IMR-90 (cell line): ENCODE data around the gene DUSP14. TPM values are rescaled to one million over a fixed set of nuclear protein-coding genes. Genes with fewer than 3 reads are reported as not detected.

ENCODE experiments used
- ATAC-seq: fragments of 200-7000 bp; cut with Tn5 transposase; 2 replicates; pipeline ENCODE4 v1.9.1; 2020; ENCODE audit warnings: low read depth, mild to moderate bottlenecking, moderate library complexity
- BruUV-seq: library from RNA; stranded (reverse); fragments of 400-500 nt; replicated peaks from 2 replicates; lab custom pipeline; 2021; lab: Mats Ljungman, UMichigan
- CTCF ChIA-PET: fragments of 300-600 bp; formaldehyde crosslinking; extraction: SDS; loops from one replicate; lab custom pipeline; 2021; ENCODE audit warnings: antibody characterized with exemption; lab: Yijun Ruan, JAX
- POLR2A ChIA-PET: fragments of 300-600 bp; sonication (Branson Sonifier 250); formaldehyde crosslinking; loops from one replicate; lab custom pipeline; 2022; ENCODE audit warnings: antibody characterized with exemption; ENCODE audit not compliant: unreplicated experiment; lab: Charles Lee
- DNase-seq: peaks from one replicate; pipeline ENCODE4 v3.0.0; 2013
- H2AFZ ChIP-seq: replicated peaks from 2 replicates; pipeline ENCODE3; 2013; ENCODE audit warnings: low read length, mild to moderate bottlenecking; ENCODE audit not compliant: poor library complexity
- H2AK5ac ChIP-seq: 2 replicates; pipeline ENCODE4 v1.6.1; 2013; ENCODE audit warnings: low read depth, low read length, inconsistent platforms
- H2AK9ac ChIP-seq: replicated peaks from 2 replicates; pipeline ENCODE3; 2013; ENCODE audit warnings: mild to moderate bottlenecking, low read depth, low read length, moderate library complexity; ENCODE audit not compliant: poor library complexity
- H2BK120ac ChIP-seq: 2 replicates; pipeline ENCODE4 v1.6.1; 2013; ENCODE audit warnings: low read depth, low read length, inconsistent platforms
- H2BK15ac ChIP-seq: 3 replicates; pipeline ENCODE4 v1.6.1; 2013; ENCODE audit warnings: low read depth, low read length, inconsistent platforms
- H2BK20ac ChIP-seq: 2 replicates; pipeline ENCODE4 v1.6.1; 2013; ENCODE audit warnings: low read depth, mild to moderate bottlenecking, inconsistent platforms, low read length, moderate library complexity
- H2BK5ac ChIP-seq: 2 replicates; pipeline ENCODE4 v1.6.1; 2013; ENCODE audit warnings: mild to moderate bottlenecking, low read depth, low read length, inconsistent platforms; ENCODE audit not compliant: poor library complexity, severe bottlenecking
- H3K14ac ChIP-seq: replicated peaks from 2 replicates; pipeline ENCODE4 v1.6.1; 2013; ENCODE audit warnings: low read depth, low read length, inconsistent platforms
- H3K18ac ChIP-seq: 2 replicates; pipeline ENCODE4 v1.6.1; 2013; ENCODE audit warnings: low read depth, low read length, control low read depth
- H3K23ac ChIP-seq: 2 replicates; pipeline ENCODE4 v1.6.1; 2013; ENCODE audit warnings: low read depth, low read length, inconsistent platforms
- H3K27ac ChIP-seq: 2 replicates; pipeline ENCODE4 v1.5.1; 2013; ENCODE audit warnings: mild to moderate bottlenecking, control low read depth, low read length; ENCODE audit not compliant: insufficient read depth
- H3K27me3 ChIP-seq: 2 replicates; pipeline ENCODE4 v1.6.1; 2013; ENCODE audit warnings: low read length; ENCODE audit not compliant: control insufficient read depth, insufficient read depth
- H3K36me3 ChIP-seq: 2 replicates; pipeline ENCODE4 v1.6.1; 2013; ENCODE audit warnings: low read length, mixed read lengths; ENCODE audit not compliant: control insufficient read depth, insufficient read depth
- H3K4ac ChIP-seq: 2 replicates; pipeline ENCODE4 v1.6.1; 2013; ENCODE audit warnings: low read depth, low read length, inconsistent platforms
- H3K4me1 ChIP-seq: 2 replicates; pipeline ENCODE4 v1.6.1; 2013; ENCODE audit warnings: low read length, mixed read lengths; ENCODE audit not compliant: control insufficient read depth, insufficient read depth
- H3K4me2 ChIP-seq: 2 replicates; pipeline ENCODE4 v1.6.1; 2013; ENCODE audit warnings: low read depth, mild to moderate bottlenecking, control low read depth, low read length, moderate library complexity
- H3K4me3 ChIP-seq: 2 replicates; pipeline ENCODE4 v1.5.1; 2013; ENCODE audit warnings: low read depth, mild to moderate bottlenecking, control low read depth, low read length, moderate library complexity; ENCODE audit not compliant: insufficient read depth
- H3K56ac ChIP-seq: 2 replicates; pipeline ENCODE4 v1.6.1; 2013; ENCODE audit warnings: low read length, inconsistent platforms; ENCODE audit not compliant: insufficient read depth; ENCODE audit errors: extremely low read depth
- H3K79me1 ChIP-seq, 2 experiments: 2 replicates each; pipeline ENCODE4 v1.6.1; 2013; ENCODE audit warnings: low read length in 2 of 2, inconsistent platforms in 1 of 2, low read depth in 1 of 2
- H3K9ac ChIP-seq: 2 replicates; pipeline ENCODE4 v1.6.1; 2013; ENCODE audit warnings: low read depth, low read length, control low read depth
- H3K9me1 ChIP-seq: 2 replicates; pipeline ENCODE4 v1.6.1; 2013; ENCODE audit warnings: low read length, inconsistent platforms; ENCODE audit not compliant: insufficient read depth
- H3K9me3 ChIP-seq: 2 replicates; pipeline ENCODE4 v1.6.1; 2013; ENCODE audit warnings: low read length; ENCODE audit not compliant: control insufficient read depth, insufficient read depth
- H4K20me1 ChIP-seq: 2 replicates; pipeline ENCODE4 v1.6.1; 2013; ENCODE audit warnings: low read length, inconsistent platforms; ENCODE audit not compliant: insufficient read depth
- H4K5ac ChIP-seq: 2 replicates; pipeline ENCODE4 v1.6.1; 2013; ENCODE audit warnings: mild to moderate bottlenecking, low read depth, low read length, control low read depth
- H4K8ac ChIP-seq, 2 experiments: 2 replicates each; pipeline ENCODE4 v1.6.1; 2013; ENCODE audit warnings: low read depth in 2 of 2, low read length in 2 of 2, control low read depth in 1 of 2, inconsistent platforms in 1 of 2
- H4K91ac ChIP-seq: 2 replicates; pipeline ENCODE4 v1.6.1; 2013; ENCODE audit warnings: low read depth, low read length, inconsistent platforms; ENCODE audit not compliant: insufficient read depth
- CEBPB ChIP-seq: IDR thresholded peaks from 2 replicates; pipeline ENCODE4 v1.6.1; 2012; ENCODE audit warnings: low read depth, low read length, improper control_type of control experiment
- CHD1 ChIP-seq: IDR thresholded peaks from 2 replicates; pipeline ENCODE4 v1.6.1; 2012; ENCODE audit warnings: low read depth, low read length, improper control_type of control experiment
- CTCF ChIP-seq: conservative IDR thresholded peaks from 2 replicates; pipeline ENCODE4 v1.5.1; 2012; ENCODE audit warnings: mild to moderate bottlenecking, low read depth, low read length, improper control_type of control experiment
- ELK1 ChIP-seq: fragments of 150-350 bp; IDR thresholded peaks from 2 replicates; pipeline ENCODE4 v1.6.1; 2016; ENCODE audit warnings: low read depth, mild to moderate bottlenecking, low read length, moderate library complexity, borderline replicate concordance
- MAFK ChIP-seq: IDR thresholded peaks from 2 replicates; pipeline ENCODE4 v1.6.1; 2012; ENCODE audit warnings: low read depth, low read length, improper control_type of control experiment
- MAZ ChIP-seq: IDR thresholded peaks from 2 replicates; pipeline ENCODE4 v1.6.1; 2012; ENCODE audit warnings: low read depth, mild to moderate bottlenecking, low read length, improper control_type of control experiment, moderate library complexity, borderline replicate concordance
- MXI1 ChIP-seq: IDR thresholded peaks from 2 replicates; pipeline ENCODE4 v1.6.1; 2012; ENCODE audit warnings: low read depth, mild to moderate bottlenecking, low read length, moderate library complexity, borderline replicate concordance
- NFE2L2 ChIP-seq: fragments of 150-350 bp; IDR thresholded peaks from 2 replicates; pipeline ENCODE4 v1.6.1; 2016; ENCODE audit warnings: low read depth, mild to moderate bottlenecking, low read length
- POLR2A ChIP-seq: IDR thresholded peaks from 2 replicates; pipeline ENCODE4 v1.6.1; 2012; ENCODE audit warnings: mild to moderate bottlenecking, low read depth, low read length
- RFX5 ChIP-seq: IDR thresholded peaks from 2 replicates; pipeline ENCODE4 v1.8.0; 2012; ENCODE audit warnings: low read depth, mild to moderate bottlenecking, low read length, moderate library complexity
- USF2 ChIP-seq: fragments of 150-350 bp; IDR thresholded peaks from 2 replicates; pipeline ENCODE4 v1.6.1; 2017; ENCODE audit warnings: mild to moderate bottlenecking, antibody characterized with exemption, low read length, low read depth
- WGBS, 2 experiments: methylation state at CpG; one replicate each; pipeline versions ENCODE4 v1.1.5 to v1.1.7; 2013; ENCODE audit warnings: missing lambda C conversion rate in 2 of 2; ENCODE audit not compliant: insufficient read length in 1 of 2; ENCODE audit errors: extremely low coverage in 2 of 2; 5-methylcytosine and 5-hydroxymethylcytosine counted together
- dilution Hi-C: fragments of 300-500 bp; cut with HindIII; formaldehyde crosslinking; loops from one replicate; pipeline ENCODE4 v1.14.3; 2018; ENCODE audit warnings: low sequenced_read_pairs; ENCODE audit not compliant: unreplicated experiment
- in situ Hi-C: fragments of 300-500 bp; cut with MboI; formaldehyde crosslinking; loops from 3 replicates; pipeline ENCODE4 v1.14.3; 2019; ENCODE audit warnings: low sequenced_read_pairs, inconsistent platforms, mixed read lengths
- intact Hi-C: fragments of 100-400 bp; cut with micrococcal nuclease; formaldehyde crosslinking; loops from 2 replicates; pipeline ENCODE4 v1.10.0; 2022
- polyA plus RNA-seq, 3 experiments: library from polyadenylated mRNA; depleted of rRNA; stranded (reverse); fragments of >200 nt; gene quantifications; 2 replicates each; pipeline ENCODE4 v1.2.3, GENCODE V29; 2012; ENCODE audit warnings: low replicate concordance in 1 of 3
- total RNA-seq: library from RNA; depleted of rRNA; stranded (reverse); fragments of >200 nt; gene quantifications from 2 replicates; pipeline ENCODE4 v1.2.3, GENCODE V29; 2012

The DUSP14 gene
- total and polyA plus RNA-seq, 2 of the 4 experiments (the other 2 are of a cell fraction), result 97.5 to 127 TPM

- TF ChIP-seq CTCF, result no peak; the same call in 1 of the 2 replicates
Measured at GRCh38 chr17:37488009-37488604, 1.6 kb upstream of the DUSP14 start (continued).

- H2BK120ac ChIP-seq, result peak overlapping the region; percentile 22
- H4K20me1 ChIP-seq, result peaks cover 31% of the 10 kb centered on the region
- peaks cover 4% of the 10 kb centered on the region; the same call in 1 of the 2 replicates for H3K9me1 ChIP-seq
- peak overlapping the region; percentile 93 for H3K9ac ChIP-seq
- H3K4me3 ChIP-seq, result peak overlapping the region; percentile 95
- H2AK5ac ChIP-seq, result peak overlapping the region; percentile 96
- BruUV-seq, result no TSS peak
- peaks cover 8% of the 10 kb centered on the region; the same call in 1 of the 2 replicates for H3K4me1 ChIP-seq
- H3K9me3 ChIP-seq, result no peaks in the 10 kb centered on the region
- peak overlapping the region; percentile 65 for H3K56ac ChIP-seq
- peak overlapping the region; percentile 44 for H2BK20ac ChIP-seq
- intact Hi-C loops, result loop anchor here (2.0 kb wide), 1 partner anchor 116 kb away; no protein-coding TSS in a partner anchor
- H2BK15ac ChIP-seq, result peak overlapping the region; percentile 79; the same call in 2 of the 3 replicates
- WGBS, 2 experiments, result 0% methylated on average over 12 of the region's 25 CpGs; no CpG with 5 or more reads in 1 of the 2 experiments
- peak overlapping the region; percentile 94 for H2AFZ ChIP-seq
- dilution Hi-C loops, result no loop called here
- peak overlapping the region; percentile 58 for H3K4me2 ChIP-seq
- DNase-seq (peak; percentile 97), ATAC-seq (peak; percentile 12)
- no peak overlapping the region for H4K5ac ChIP-seq
- peak overlapping the region; percentile 94 for H3K27ac ChIP-seq
- peak overlapping the region; percentile 51 for H3K23ac ChIP-seq
- H3K4ac ChIP-seq, result peak overlapping the region; percentile 94
- no peaks in the 10 kb centered on the region for H3K27me3 ChIP-seq
- H2BK5ac ChIP-seq, result peak overlapping the region; percentile 97
- no peaks in the 10 kb centered on the region for H3K36me3 ChIP-seq
- peak overlapping the region; percentile 99 for H2AK9ac ChIP-seq
- ChIA-PET CTCF (no interaction called here), POLR2A (interaction anchor here (0.6 kb wide), 1 partner anchor 9 kb away, joined by 3 read pairs; no protein-coding TSS in a partner anchor)
- peak overlapping the region; percentile 89 for H3K14ac ChIP-seq
- H3K18ac ChIP-seq, result 0 out of 2 replicates have a peak overlapping the region, but pooled peaks have one; percentile 11
- peak overlapping the region; percentile 87 for H4K91ac ChIP-seq
- peak overlapping the region; percentile 50 to 58; a peak in 2 of 4 replicates for H4K8ac ChIP-seq
- peaks cover 0 to 39% of the 10 kb centered on the region in 2 experiments; a peak in 2 of 4 replicates for H3K79me1 ChIP-seq
- in situ Hi-C loops, result no loop called here
- no peak for TF ChIP-seq RFX5
- TF ChIP-seq MXI1, result peak; percentile 93
- peak; percentile 63 for TF ChIP-seq CEBPB
- no peak for TF ChIP-seq ELK1
- TF ChIP-seq POLR2A, result no peak
- peak; percentile 47; the same call in 1 of the 2 replicates for TF ChIP-seq NFE2L2
- TF ChIP-seq USF2, result peak; percentile 79
- TF ChIP-seq MAZ, result no peak
- TF ChIP-seq MAFK, result peak; percentile 98
- 0 out of 2 replicates have a peak, but pooled peaks have one; percentile 88 for TF ChIP-seq CHD1
Measured at GRCh38 chr17:37488607-37489196, 989 bp upstream of the DUSP14 start.
